Smooth muscle cell (in vitro differentiated cells): ENCODE data around the gene BEAN1. TPM values are rescaled to one million over a fixed set of nuclear protein-coding genes. Genes with fewer than 3 reads are reported as not detected.

ENCODE experiments used
- DNase-seq: peaks from one replicate; lab custom pipeline; 2025; ENCODE audit not compliant: unreplicated experiment; lab: John Stamatoyannopoulos, UW
- H2AFZ ChIP-seq: fragments of 200-600 bp; sonication (generic); 2 replicates; pipeline ENCODE4 v1.6.0; 2016; ENCODE audit warnings: antibody characterized with exemption, low read depth, mild to moderate bottlenecking
- H3F3A ChIP-seq: fragments of 200-600 bp; sonication (generic); 2 replicates; pipeline ENCODE4 v1.6.0; 2017; ENCODE audit warnings: antibody characterized with exemption, low read depth
- H3K27ac ChIP-seq: fragments of 200-600 bp; sonication (generic); 2 replicates; pipeline ENCODE4 v1.5.1; 2016; ENCODE audit warnings: low read depth, mild to moderate bottlenecking
- H3K27me3 ChIP-seq: fragments of 200-600 bp; sonication (generic); 2 replicates; pipeline ENCODE4 v1.6.1; 2016; ENCODE audit warnings: low read depth, mild to moderate bottlenecking
- H3K36me3 ChIP-seq: fragments of 200-600 bp; sonication (generic); 2 replicates; pipeline ENCODE4 v1.5.1; 2016; ENCODE audit warnings: low read depth
- H3K4me1 ChIP-seq: fragments of 200-600 bp; sonication (generic); 2 replicates; pipeline ENCODE4 v1.5.1; 2016; ENCODE audit warnings: low read depth
- H3K4me2 ChIP-seq: fragments of 200-600 bp; sonication (generic); 2 replicates; pipeline ENCODE4 v1.6.0; 2016; ENCODE audit warnings: mild to moderate bottlenecking
- H3K4me3 ChIP-seq: fragments of 200-600 bp; sonication (generic); 2 replicates; pipeline ENCODE4 v1.5.1; 2016; ENCODE audit warnings: mild to moderate bottlenecking
- H3K79me2 ChIP-seq: fragments of 200-600 bp; sonication (generic); 2 replicates; pipeline ENCODE4 v1.6.0; 2016; ENCODE audit warnings: low read depth, mild to moderate bottlenecking
- H3K9ac ChIP-seq: fragments of 200-600 bp; sonication (generic); 2 replicates; pipeline ENCODE4 v1.6.0; 2016; ENCODE audit warnings: low read depth
- H3K9me3 ChIP-seq: fragments of 200-600 bp; sonication (generic); replicated peaks from 2 replicates; pipeline ENCODE4 v1.5.1; 2016; ENCODE audit warnings: low read depth
- H4K20me1 ChIP-seq: fragments of 200-600 bp; sonication (generic); 2 replicates; pipeline ENCODE4 v1.6.0; 2016; ENCODE audit warnings: low read depth
- WGBS: methylation state at CpG from one replicate; pipeline ENCODE4 v1.1.7; 2016; ENCODE audit warnings: low lambda C conversion rate; 5-methylcytosine and 5-hydroxymethylcytosine counted together
- polyA plus RNA-seq: library from polyadenylated mRNA; unstranded; fragments of >200 nt; fragmentation: Nextera tagmentation; extraction: Ambion mirVana; gene quantifications from 2 replicates; pipeline ENCODE4 v1.2.1, GENCODE V29; 2016
- total RNA-seq: library from RNA; depleted of rRNA; stranded (reverse); fragments of >200 nt; gene quantifications from 2 replicates; pipeline ENCODE4 v1.2.3, GENCODE V29; 2014
- TF ChIP-seq, protein P1 (sequence below): fragments of 200-600 bp; sonication (generic); IDR thresholded peaks from 2 replicates; pipeline ENCODE4 v1.5.1; 2017; ENCODE audit warnings: borderline replicate concordance, mild to moderate bottlenecking, antibody characterized with exemption; ENCODE audit not compliant: insufficient read depth, poor library complexity, severe bottlenecking

Gene BEAN1
- total and polyA plus RNA-seq, 2 experiments from 2014 or later = 0.94 to 4.9 TPM

DNA sequence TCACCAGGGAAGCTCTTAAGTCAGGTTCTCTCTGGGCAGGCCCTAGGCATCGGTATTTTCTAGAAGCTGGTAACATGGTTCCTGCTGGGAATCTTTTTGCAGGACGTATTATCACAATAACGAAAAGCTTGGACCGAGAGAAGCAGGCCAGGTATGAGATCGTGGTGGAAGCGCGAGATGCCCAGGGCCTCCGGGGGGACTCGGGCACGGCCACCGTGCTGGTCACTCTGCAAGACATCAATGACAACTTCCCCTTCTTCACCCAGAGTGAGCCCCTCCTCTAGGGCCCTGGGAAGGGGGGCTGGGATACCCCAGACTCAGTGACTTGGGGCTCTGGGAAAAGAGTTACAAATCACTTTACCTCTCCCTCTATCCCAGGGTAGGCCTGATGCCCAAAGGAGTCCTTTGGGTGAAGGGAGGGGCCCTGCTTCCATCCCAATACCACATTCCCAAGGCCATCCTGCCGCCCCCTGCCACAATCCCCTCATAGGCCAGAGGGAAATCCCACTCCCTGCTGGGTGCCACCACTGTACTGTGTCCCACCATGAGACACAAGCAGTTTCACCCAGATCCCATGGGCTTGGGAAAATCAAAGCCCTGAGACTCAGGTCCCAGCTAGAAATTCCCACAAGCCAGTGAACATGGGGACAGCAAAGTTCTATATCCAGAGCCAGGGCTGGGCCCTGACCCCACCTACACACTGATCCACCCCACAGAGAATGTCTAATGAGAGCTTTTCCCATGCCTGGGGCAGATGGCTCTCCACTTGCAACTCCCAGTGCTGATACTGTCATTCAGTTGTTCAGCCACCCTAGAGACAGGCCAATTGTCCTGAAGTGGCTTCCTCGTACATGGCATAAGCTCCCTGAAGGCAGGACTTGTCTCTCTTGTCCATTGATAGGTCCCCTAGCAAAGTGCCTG lies 37.6 kb upstream of the BEAN1 start:
- Histone ChIP-seq H3K4me1 (no peaks in the 10 kb centered on the region), H3K27ac (no peak overlapping the region), H3K4me3 (no peak overlapping the region), H3K79me2 (no peaks in the 10 kb centered on the region), H3K36me3 (no peaks in the 10 kb centered on the region), H3K9me3 (no peaks in the 10 kb centered on the region), H3K4me2 (no peak overlapping the region), H2AFZ (no peak overlapping the region), H4K20me1 (no peaks in the 10 kb centered on the region), H3K9ac (no peak overlapping the region), H3K27me3 (no peaks in the 10 kb centered on the region), H3F3A (no peaks in the 10 kb centered on the region)
- DNase-seq = no peak
- 92% methylated on average over 13 of the region's 13 CpGs for WGBS
- TF ChIP-seq, protein P1, sequence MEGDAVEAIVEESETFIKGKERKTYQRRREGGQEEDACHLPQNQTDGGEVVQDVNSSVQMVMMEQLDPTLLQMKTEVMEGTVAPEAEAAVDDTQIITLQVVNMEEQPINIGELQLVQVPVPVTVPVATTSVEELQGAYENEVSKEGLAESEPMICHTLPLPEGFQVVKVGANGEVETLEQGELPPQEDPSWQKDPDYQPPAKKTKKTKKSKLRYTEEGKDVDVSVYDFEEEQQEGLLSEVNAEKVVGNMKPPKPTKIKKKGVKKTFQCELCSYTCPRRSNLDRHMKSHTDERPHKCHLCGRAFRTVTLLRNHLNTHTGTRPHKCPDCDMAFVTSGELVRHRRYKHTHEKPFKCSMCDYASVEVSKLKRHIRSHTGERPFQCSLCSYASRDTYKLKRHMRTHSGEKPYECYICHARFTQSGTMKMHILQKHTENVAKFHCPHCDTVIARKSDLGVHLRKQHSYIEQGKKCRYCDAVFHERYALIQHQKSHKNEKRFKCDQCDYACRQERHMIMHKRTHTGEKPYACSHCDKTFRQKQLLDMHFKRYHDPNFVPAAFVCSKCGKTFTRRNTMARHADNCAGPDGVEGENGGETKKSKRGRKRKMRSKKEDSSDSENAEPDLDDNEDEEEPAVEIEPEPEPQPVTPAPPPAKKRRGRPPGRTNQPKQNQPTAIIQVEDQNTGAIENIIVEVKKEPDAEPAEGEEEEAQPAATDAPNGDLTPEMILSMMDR = no peak

DNA sequence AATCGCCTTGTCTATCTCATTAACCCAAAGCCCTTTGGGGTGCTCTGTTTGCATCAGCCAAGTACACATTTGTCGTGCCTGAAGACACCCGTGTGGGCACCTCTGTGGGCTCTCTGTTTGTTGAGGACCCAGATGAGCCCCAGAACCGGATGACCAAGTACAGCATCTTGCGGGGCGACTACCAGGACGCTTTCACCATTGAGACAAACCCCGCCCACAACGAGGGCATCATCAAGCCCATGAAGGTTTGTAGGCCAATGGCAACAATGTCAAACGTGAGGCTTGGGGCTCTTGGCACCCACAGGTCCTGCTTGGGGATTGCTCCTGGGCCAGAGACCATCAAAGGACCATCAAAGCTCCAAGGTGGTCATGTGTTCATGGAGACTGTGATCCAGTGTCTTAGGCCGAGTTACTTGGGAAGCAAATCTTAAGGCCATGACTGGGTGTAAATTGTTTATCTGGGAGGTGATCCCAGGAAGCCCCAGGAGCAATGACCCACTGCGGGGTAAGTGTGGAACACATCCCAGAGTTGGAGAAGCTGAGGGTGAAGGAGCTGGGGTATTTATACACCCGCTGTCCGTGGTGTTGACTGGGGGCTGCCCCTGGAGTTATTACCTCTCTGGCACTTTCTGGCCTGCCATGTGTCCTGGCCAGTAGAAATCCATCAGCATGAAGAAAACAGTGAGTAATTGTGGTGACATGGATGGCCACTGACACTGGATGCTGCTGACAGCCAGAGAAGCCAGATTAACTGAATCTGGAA lies 36.6 kb upstream of the BEAN1 start:
- DNase-seq = no peak

DNA sequence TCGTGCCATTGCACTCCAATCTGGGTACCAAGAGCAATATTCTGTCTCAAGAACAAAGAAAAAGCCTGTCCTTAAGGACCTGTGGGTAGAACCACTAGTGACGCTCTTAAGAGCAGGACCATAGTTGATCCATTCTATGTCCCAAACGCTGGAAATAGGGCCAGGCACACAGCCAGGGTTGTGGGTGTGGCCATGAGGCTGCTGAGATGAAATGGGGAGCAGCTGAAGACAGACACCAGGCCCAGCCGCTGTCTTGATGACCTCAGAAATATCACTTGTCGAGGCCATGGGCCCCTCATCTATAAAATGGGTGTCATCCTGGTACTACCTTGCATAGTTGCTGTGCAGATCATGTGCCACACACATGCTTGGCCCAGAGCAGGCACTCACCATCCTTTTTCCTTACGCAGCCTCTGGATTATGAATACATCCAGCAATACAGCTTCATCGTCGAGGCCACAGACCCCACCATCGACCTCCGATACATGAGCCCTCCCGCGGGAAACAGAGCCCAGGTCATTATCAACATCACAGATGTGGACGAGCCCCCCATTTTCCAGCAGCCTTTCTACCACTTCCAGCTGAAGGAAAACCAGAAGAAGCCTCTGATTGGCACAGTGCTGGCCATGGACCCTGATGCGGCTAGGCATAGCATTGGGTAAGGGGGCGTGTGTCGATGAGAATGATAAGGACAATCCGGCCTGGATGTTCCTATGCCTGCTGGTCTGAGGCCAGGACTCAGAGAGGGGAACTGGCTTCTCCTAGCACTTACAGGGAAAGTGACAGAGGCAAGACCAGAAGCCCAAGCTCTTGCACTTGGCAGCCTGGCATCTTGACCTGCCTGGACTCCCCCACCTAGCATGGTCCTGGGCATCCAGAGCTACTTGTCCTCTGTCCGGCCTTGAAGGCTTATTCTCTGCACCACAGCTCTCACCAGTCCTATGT lies 35.1 kb upstream of the BEAN1 start:
- Histone ChIP-seq H3K4me2 (no peak overlapping the region), H2AFZ (no peak overlapping the region), H4K20me1 (no peaks in the 10 kb centered on the region), H3K9ac (no peak overlapping the region), H3K9me3 (no peaks in the 10 kb centered on the region), H3K79me2 (no peaks in the 10 kb centered on the region), H3K4me1 (no peaks in the 10 kb centered on the region), H3K4me3 (no peak overlapping the region), H3K27ac (no peak overlapping the region), H3F3A (no peaks in the 10 kb centered on the region), H3K27me3 (no peaks in the 10 kb centered on the region), H3K36me3 (no peaks in the 10 kb centered on the region)
- DNase-seq = no peak
- WGBS = 93% methylated on average over 18 of the region's 18 CpGs
- TF ChIP-seq, protein P1 = no peak

More for the DNA sequence above, 36.6 kb upstream of the BEAN1 start:
- Histone ChIP-seq H3K4me1 (no peaks in the 10 kb centered on the region), H3K9me3 (no peaks in the 10 kb centered on the region), H3K4me2 (no peak overlapping the region), H3K4me3 (no peak overlapping the region), H2AFZ (no peak overlapping the region), H3K27me3 (no peaks in the 10 kb centered on the region), H3K27ac (no peak overlapping the region), H4K20me1 (no peaks in the 10 kb centered on the region), H3F3A (no peaks in the 10 kb centered on the region), H3K79me2 (no peaks in the 10 kb centered on the region), H3K36me3 (no peaks in the 10 kb centered on the region), H3K9ac (no peak overlapping the region)
- TF ChIP-seq, protein P1 = no peak
- 86% methylated on average over 14 of the region's 14 CpGs for WGBS
